DMS114 treated with DMSO at 0.1 percent for 48 hours (cell line): ENCODE data around the gene SIDT1.

ENCODE experiments used
- DNase-seq: peaks from one replicate; lab custom pipeline; 2025; ENCODE audit not compliant: unreplicated experiment; lab: John Stamatoyannopoulos, UW

SIDT1 gene

GRCh38 chr3:113541519-113541918 lies 9.2 kb downstream of the SIDT1 start:
- no peak for DNase-seq

DNA sequence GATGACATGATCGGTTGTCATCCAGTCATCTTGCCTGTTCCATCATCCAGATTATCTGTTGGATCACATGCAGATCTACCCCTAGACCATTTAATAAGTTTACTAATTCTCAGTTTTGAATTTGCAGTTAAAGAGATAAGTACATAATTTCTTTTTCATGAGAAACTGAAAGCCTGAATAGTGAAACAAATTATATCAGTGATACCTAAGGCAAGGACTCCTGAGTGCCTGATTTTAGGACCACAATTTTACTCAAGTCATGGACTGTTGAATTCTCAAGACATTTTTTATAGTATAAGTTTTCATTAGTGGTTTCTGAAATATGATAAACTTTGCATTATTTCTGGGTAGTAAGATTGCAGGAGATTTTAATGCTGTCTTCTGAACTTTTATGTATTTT lies 13.2 kb downstream of the SIDT1 start:
- no peak for DNase-seq

- no peak for DNase-seq
These were observed 14.1 kb downstream of the SIDT1 start for GRCh38 chr3:113546414-113546893.

GRCh38 chr3:113548501-113548900 lies 16.1 kb downstream of the SIDT1 start:
- DNase-seq = no peak

DNA sequence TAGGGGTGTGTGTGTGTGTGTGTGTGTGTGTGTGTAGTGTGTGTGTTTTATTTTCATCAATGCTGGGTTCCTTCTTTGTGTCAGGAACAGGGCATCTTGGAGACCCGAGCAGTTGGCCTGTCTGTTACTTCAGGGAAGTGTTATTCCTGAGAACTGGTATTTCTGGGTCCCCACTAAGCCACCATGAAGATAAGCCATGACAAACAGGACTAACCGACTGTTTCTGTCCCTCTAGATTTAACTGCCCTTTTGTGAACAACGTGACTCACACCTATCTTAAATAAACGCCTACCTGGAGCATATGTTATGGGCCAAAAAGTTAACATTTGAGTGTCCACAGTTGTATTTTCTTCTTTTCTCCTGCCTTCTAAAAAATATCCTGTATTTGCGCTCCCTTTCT lies 19.5 kb downstream of the SIDT1 start:
- DNase-seq = no peak

- DNase-seq = no peak
These were observed 20.5 kb downstream of the SIDT1 start for GRCh38 chr3:113552851-113553250.

DNA sequence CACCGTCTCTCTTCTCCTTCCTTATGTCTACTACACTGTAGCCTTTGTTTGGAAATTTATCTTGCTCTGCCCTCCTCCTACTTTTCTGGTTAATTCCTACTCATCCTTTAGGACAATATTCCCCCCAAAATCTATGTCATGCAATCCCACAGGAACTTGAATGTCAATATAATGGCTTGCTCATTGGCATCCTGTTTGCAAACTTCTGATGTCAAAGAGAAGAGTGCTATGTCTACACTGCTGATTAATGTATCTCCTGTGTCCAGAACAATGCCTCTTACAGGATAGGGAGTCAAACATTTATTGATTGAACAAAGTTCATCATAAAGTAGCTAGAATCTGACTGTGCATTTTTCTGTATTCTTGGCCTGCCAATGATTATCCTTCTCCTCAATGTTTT lies 22.8 kb downstream of the SIDT1 start:
- no peak for DNase-seq

GRCh38 chr3:113556316-113556945 lies 24.1 kb downstream of the SIDT1 start:
- no peak for DNase-seq

DNA sequence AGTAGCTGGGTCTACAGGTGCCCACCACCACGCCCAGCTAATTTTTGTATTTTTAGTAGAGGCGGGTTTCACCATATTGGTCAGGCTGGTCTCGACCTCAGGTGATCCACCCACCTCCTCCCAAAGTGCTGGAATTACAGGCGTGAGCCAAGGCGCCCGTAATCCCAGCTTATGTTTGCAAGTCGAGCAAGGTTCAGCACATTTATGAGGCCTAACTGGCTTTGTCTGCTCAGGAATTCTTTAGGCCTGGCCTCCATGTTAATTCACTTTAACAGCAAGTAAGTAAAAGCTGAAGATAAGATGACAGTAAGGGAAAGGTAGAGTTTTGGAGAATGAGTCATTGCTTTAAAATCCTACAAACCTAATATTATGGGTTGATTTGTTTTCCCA lies 24.6 kb downstream of the SIDT1 start:
- no peak for DNase-seq

DNA sequence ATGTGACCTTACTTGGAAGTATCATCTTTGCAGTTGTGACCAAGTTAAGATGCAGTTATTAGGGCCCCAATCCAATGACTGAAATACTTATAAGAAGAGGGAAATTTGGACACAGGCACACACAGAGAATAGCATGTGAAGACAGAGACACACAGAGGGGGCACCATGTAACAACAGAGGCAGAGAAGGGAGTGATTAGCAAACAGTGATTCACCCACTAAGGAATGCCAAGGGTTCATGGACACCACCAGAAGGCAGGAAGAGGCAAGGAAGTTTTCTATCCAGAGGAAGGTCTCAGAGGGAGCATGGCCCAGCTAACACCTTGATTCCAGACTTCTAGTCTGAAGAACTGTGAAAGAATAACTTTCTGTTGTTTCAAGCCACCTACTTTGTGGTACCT lies 25.0 kb downstream of the SIDT1 start:
- no peak for DNase-seq

DNA sequence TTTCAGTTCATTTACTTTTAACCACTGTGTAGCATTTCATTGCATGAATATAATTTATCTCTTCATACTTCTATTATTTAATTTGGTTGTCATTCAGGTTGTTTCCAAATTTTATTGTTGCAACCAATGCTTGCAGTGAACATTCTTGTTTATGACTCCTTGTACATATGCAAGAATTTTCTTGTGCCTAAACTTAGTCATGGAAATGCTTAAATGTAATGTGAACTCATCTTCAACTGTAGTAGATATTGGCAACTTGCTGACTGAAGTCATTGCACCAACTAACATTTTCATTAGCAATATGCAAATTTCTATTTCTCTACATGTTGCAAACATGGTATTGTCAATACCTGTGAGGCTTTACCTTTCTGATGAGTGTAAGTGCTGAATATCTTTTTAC lies 26.7 kb downstream of the SIDT1 start:
- DNase-seq = no peak

DNA sequence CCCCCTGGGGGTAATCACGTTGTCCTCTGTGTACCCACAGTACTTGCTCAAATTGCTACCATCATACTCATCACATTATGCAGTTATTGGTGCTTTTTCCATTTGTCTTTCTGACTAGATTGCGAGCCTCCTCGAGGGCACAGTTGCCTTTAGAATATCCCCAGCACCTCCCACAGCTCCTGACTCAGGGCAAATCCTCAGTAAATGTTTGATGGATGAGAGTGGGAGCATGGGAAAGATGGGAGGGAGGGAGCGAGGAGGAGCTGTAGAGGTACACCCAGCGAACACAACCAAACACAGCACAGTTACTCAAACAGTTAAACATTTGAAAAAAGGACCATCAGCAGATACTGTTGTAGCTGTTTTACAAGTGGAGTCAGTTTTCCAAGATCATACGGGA lies 27.9 kb downstream of the SIDT1 start:
- no peak for DNase-seq

DNA sequence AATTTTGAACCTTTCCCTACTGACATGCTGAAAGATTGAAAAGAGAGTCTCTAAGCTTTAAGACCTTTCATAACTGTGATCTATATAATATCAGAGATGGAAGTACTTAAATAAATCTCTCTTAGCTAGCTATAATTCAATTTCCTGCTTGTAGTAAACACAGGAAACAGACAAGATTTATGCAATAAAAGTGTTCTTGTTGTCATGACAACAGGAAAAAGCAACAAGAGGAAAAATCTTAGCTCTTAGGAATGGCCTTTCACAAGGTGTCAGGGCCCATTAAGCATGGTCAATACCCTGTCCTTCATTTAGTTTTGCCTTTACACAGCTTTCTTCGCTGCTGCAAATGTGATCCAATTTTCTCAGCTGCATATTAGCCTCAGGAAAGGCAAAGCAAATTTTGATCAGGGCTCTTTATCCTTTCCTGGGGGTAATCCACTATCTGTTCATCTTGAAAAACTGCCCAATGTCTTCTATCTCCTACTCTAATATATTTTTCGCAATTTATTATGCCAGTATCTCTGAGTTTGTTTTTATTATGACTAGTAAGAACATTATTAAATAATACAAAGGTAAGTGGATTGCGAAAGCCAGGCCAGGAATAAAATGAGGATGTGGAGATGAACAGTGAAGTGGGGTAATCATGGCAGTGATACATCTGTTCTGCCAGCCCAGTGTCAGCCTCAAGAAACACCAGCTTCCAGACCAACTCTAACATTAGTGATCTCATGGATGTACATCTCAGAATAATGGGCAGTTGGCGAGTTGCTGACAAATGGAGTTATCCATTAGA lies 28.7 kb downstream of the SIDT1 start:
- DNase-seq = no peak

GRCh38 chr3:113565555-113565954 lies 33.2 kb downstream of the SIDT1 start:
- DNase-seq = no peak

- DNase-seq = no peak
These were observed 37.8 kb downstream of the SIDT1 start for GRCh38 chr3:113570158-113570557.

- no peak for DNase-seq
These were observed 39.0 kb downstream of the SIDT1 start for GRCh38 chr3:113571360-113571759.

DNA sequence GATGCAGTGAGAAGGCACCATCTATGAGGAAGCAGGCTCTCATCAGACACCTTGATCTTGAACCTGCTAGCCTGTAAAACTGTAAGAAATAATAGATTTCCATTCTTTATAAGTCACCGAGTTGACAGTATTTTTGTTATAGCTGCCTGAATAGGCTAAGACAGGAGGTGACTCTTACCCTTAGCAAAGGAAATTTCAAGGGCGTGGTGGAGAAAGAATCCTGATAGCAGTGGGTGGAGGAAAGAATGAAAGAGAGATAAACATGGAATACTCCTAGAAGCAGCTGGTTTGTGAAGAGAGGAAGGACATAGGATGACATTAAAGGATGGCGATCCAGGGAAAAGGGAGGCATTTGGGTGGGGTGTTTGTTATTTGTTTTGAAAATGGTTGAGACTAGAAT lies 41.4 kb downstream of the SIDT1 start:
- DNase-seq = no peak

- no peak for DNase-seq
These were observed 41.9 kb downstream of the SIDT1 start for GRCh38 chr3:113574213-113574612.

DNA sequence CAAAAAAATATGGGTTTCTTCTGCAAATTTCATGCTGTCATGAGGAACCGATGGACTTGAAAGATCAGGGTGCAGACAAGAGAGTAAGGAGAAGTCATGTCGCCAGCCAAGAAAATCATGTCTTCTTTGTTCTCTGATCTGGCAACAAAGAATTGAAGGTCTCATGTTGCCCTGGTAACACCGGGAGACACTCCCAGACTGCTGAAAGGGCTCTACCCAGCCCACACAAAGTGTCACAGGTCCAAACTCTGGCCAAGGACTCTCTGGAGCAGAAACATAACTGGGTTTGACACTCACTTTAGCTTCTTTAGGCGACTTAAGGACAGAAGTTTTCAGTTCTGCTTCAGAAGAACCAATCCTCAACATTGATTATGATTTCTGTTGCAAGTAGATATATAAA lies 42.9 kb downstream of the SIDT1 start:
- no peak for DNase-seq

GRCh38 chr3:113585228-113585627 lies 52.9 kb downstream of the SIDT1 start:
- no peak for DNase-seq

DNA sequence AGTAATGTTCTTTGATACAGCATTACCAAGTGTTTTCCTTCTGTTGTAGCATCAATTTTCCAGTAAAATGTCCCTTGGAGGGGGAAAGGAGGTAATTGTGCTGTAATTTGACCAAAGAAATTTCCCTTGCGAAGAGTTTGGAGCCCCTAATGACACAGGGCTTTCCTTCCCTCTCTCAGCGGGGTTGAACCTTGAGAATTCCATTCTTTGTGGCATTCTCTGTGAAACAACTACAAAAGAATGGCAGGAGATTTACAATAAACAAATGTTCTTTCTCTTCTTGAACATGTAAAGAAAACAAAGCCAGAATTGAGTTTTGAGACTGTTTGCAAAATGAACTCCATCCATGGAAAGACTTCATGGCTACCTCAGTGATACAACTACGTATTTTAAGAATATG lies 53.4 kb downstream of the SIDT1 start:
- DNase-seq = no peak

DNA sequence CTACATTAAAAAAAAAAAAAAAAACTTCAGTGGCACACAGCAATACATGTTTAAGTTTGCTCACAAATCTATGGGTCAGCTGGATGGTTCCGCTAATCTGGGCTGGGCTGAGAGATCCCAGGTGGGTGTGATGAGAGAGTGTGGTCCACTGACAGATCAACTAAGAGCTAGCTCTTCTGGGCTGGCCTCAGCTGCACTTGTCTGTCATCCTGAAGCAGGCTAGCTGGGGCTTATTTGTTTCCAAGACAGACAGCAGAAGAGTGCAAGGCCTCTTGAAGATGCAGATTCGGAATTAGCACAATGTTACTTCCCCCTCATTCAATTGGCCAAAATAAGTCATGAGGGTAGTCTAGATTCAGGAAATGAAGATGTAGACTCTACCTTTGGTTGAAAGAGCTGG lies 56.5 kb downstream of the SIDT1 start:
- no peak for DNase-seq

- no peak for DNase-seq
These were observed 57.6 kb downstream of the SIDT1 start for GRCh38 chr3:113589971-113590370.
